ENCODE measurements around the gene EHMT2. TPM values are rescaled to one million over a fixed set of nuclear protein-coding genes. Genes with fewer than 3 reads are reported as not detected.
"Not testable (repeated sequence)": the region's sequence is repeated elsewhere in the genome, so short reads cannot be mapped to it uniquely, and the experiment has no call there.

Gene EHMT2
- total RNA-seq, 1 donor from 2014 or later = 35.8 TPM

DNA sequence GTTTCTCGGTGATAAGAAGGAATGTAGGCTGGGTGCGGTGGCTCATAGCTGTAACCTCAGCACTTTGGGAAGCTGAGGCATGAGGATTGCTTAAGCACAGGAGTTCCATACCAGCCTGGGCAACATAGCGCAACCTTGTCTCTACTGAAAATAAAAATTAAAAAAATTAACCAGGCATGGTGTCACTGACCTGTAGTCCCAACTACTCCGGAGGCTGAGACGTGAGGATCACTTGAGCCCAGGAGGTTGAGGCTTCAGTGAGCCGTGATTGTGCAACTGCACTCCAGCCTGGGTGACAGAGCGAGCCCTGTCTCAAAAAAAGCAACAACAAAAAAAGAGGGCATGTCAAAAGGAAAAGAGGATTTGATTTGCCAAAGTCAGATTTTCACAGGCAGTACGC lies 38.8 kb downstream of the EHMT2 start:
- no peak for DNase-seq (ENCODE audit: low read depth)
- Mint-ChIP-seq H3K9me3 (ENCODE audit: unreplicated experiment) (no peaks in the 10 kb centered on the region), H3K4me3 (ENCODE audit: unreplicated experiment) (no peak overlapping the region), H3K27me3 (ENCODE audit: low read depth, unreplicated experiment) (no peaks in the 10 kb centered on the region), H3K4me1 (ENCODE audit: low read depth, unreplicated experiment) (peaks cover 4% of the 10 kb centered on the region), H3K27ac (ENCODE audit: unreplicated experiment) (no peak overlapping the region), H3K36me3 (ENCODE audit: low read depth, unreplicated experiment) (peaks cover 16% of the 10 kb centered on the region)
- H3K36me3 ChIP-seq (ENCODE audit: insufficient read depth, low read length) = peaks cover 4% of the 10 kb centered on the region
- H3K9ac ChIP-seq (ENCODE audit: low read length) = no peak overlapping the region
- TF ChIP-seq, protein P1, sequence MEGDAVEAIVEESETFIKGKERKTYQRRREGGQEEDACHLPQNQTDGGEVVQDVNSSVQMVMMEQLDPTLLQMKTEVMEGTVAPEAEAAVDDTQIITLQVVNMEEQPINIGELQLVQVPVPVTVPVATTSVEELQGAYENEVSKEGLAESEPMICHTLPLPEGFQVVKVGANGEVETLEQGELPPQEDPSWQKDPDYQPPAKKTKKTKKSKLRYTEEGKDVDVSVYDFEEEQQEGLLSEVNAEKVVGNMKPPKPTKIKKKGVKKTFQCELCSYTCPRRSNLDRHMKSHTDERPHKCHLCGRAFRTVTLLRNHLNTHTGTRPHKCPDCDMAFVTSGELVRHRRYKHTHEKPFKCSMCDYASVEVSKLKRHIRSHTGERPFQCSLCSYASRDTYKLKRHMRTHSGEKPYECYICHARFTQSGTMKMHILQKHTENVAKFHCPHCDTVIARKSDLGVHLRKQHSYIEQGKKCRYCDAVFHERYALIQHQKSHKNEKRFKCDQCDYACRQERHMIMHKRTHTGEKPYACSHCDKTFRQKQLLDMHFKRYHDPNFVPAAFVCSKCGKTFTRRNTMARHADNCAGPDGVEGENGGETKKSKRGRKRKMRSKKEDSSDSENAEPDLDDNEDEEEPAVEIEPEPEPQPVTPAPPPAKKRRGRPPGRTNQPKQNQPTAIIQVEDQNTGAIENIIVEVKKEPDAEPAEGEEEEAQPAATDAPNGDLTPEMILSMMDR (IDR thresholded peaks at IDR 0.05; ENCODE audit: insufficient read depth, low read depth, low read length) = no peak
- TF ChIP-seq EZH2 (IDR thresholded peaks at IDR 0.05; ENCODE audit: insufficient read depth, low read length) = no peak
- no peaks in the 10 kb centered on the region for H3K27me3 ChIP-seq (ENCODE audit: insufficient read depth, low read length)
- H4K20me1 ChIP-seq (ENCODE audit: insufficient read depth, low read length) = peaks cover 10% of the 10 kb centered on the region
- peaks cover 4% of the 10 kb centered on the region for H3K4me1 ChIP-seq (ENCODE audit: insufficient read depth, low read length)
- no peak overlapping the region for H2AFZ ChIP-seq (ENCODE audit: low read depth, low read length)
- H3K9me3 ChIP-seq (ENCODE audit: insufficient read depth, low read depth, low read length) = no peaks in the 10 kb centered on the region
- no peak overlapping the region for H3K4me2 ChIP-seq (ENCODE audit: low read length)
- H3K4me3 ChIP-seq (ENCODE audit: insufficient read depth, low read depth, low read length) = no peak overlapping the region
- H3K79me2 ChIP-seq (ENCODE audit: insufficient read depth, low read length) = peaks cover 13% of the 10 kb centered on the region
- H3K27ac ChIP-seq (ENCODE audit: low read depth, low read length) = no peak overlapping the region
- no peak for FAIRE-seq

DNA sequence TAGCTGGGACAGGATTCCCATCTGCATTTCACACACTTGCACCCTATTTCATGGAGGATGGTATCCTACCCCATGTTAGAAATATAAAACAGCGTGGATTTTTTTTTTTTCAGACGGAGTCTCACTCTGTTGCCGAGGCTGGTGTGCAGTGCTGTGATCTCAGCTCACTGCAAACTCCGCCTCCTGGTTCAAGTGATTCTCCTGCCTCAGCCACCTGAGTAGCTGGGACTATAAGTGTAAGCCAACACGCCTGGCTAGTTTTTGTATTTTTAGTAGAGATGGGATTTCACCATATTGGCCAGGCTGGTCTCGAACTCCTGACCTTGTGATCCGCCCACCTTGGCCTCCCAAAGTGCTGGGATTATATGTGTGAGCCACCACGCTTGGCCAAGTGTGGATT lies 39.7 kb downstream of the EHMT2 start:
- not testable (repeated sequence) for H3K27ac ChIP-seq (ENCODE audit: low read depth, low read length); FAIRE-seq; H3K9me3 ChIP-seq (ENCODE audit: insufficient read depth, low read depth, low read length); H3K27me3 Mint-ChIP-seq (ENCODE audit: low read depth, unreplicated experiment); H3K4me1 Mint-ChIP-seq (ENCODE audit: low read depth, unreplicated experiment); H3K4me3 ChIP-seq (ENCODE audit: insufficient read depth, low read depth, low read length); H2AFZ ChIP-seq (ENCODE audit: low read depth, low read length); H3K27me3 ChIP-seq (ENCODE audit: insufficient read depth, low read length); H3K27ac Mint-ChIP-seq (ENCODE audit: unreplicated experiment); H3K36me3 ChIP-seq (ENCODE audit: insufficient read depth, low read length); H3K4me1 ChIP-seq (ENCODE audit: insufficient read depth, low read length); H3K9ac ChIP-seq (ENCODE audit: low read length); H3K9me3 Mint-ChIP-seq (ENCODE audit: unreplicated experiment); DNase-seq (ENCODE audit: low read depth); H3K4me2 ChIP-seq (ENCODE audit: low read length)
- H4K20me1 ChIP-seq (ENCODE audit: insufficient read depth, low read length) = peaks cover 10% of the 10 kb centered on the region
- peaks cover 13% of the 10 kb centered on the region for H3K79me2 ChIP-seq (ENCODE audit: insufficient read depth, low read length)
- H3K36me3 Mint-ChIP-seq (ENCODE audit: low read depth, unreplicated experiment) = peaks cover 18% of the 10 kb centered on the region
- peak overlapping the region; percentile 60 for H3K4me3 Mint-ChIP-seq (ENCODE audit: unreplicated experiment)

DNA sequence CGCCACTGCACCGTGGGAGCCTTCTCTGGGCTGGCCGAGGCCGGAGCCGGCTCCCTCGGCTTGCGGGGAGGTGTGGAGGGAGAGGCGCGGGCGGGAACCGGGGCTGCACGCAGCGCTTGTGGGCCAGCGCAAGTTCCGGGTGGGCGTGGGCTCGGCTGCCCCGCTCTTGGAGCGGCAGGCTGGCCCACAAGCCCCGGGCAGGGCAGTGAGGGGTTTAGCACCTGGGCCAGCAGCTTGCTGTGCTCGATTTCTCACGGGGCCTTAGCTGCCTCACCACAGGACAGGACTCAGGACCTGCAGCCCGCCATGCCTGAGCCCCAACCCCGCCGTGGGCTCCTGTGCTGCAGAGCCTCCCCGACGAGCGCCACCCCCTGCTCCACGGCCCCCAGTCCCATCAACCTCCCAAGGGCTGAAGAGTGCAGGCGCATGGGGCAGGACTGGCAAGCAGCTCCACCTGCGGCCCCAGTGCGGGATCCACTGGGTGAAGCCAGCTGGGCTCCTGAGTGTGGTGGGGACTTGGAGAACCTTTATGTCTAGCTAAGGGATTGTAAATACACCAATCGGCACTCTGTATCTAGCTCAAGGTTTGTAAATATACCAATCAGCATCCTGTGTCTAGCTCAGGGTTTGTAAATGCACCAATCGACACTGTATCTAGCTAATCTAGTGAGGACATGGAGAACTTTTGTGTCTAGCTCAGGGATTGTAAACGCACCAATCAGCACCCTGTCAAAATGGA lies 45.3 kb downstream of the EHMT2 start:
- not testable (repeated sequence) for H3K9me3 ChIP-seq (ENCODE audit: insufficient read depth, low read depth, low read length); H3K27ac Mint-ChIP-seq (ENCODE audit: unreplicated experiment); H4K20me1 ChIP-seq (ENCODE audit: insufficient read depth, low read length); H3K4me3 ChIP-seq (ENCODE audit: insufficient read depth, low read depth, low read length); H3K36me3 Mint-ChIP-seq (ENCODE audit: low read depth, unreplicated experiment); FAIRE-seq; H2AFZ ChIP-seq (ENCODE audit: low read depth, low read length); DNase-seq (ENCODE audit: low read depth); H3K4me1 Mint-ChIP-seq (ENCODE audit: low read depth, unreplicated experiment); H3K36me3 ChIP-seq (ENCODE audit: insufficient read depth, low read length); H3K9ac ChIP-seq (ENCODE audit: low read length); H3K79me2 ChIP-seq (ENCODE audit: insufficient read depth, low read length); H3K27ac ChIP-seq (ENCODE audit: low read depth, low read length); H3K4me1 ChIP-seq (ENCODE audit: insufficient read depth, low read length); H3K27me3 ChIP-seq (ENCODE audit: insufficient read depth, low read length); H3K27me3 Mint-ChIP-seq (ENCODE audit: low read depth, unreplicated experiment); H3K4me3 Mint-ChIP-seq (ENCODE audit: unreplicated experiment); H3K4me2 ChIP-seq (ENCODE audit: low read length); H3K9me3 Mint-ChIP-seq (ENCODE audit: unreplicated experiment)

Measured in astrocyte (in vitro differentiated cells and primary cell).